Bronchial epithelial cell (primary cell): Measurements from ENCODE around the gene IFNG-AS1. TPM values are rescaled to one million over a fixed set of nuclear protein-coding genes. Genes with fewer than 3 reads are reported as not detected.

Experiments used
- DNase-seq: peaks from one replicate; pipeline ENCODE4 v3.0.0-alpha.2; 2010; ENCODE audit warnings: low read depth
- FAIRE-seq: peaks from 2 replicates; lab custom pipeline; 2011; peaks lifted over from hg19 to GRCh38; lab: Jason Lieb, UNC
- H3K27me3 ChIP-seq: 2 replicates; pipeline ENCODE4 v1.5.1; 2011; ENCODE audit warnings: low read length; ENCODE audit not compliant: control insufficient read depth, insufficient read depth
- H3K36me3 ChIP-seq: 2 replicates; pipeline ENCODE4 v1.5.1; 2011; ENCODE audit warnings: low read length; ENCODE audit not compliant: control insufficient read depth, insufficient read depth
- H3K4me3 ChIP-seq: 2 replicates; pipeline ENCODE4 v1.5.1; 2011; ENCODE audit warnings: mild to moderate bottlenecking, low read depth, low read length, control low read depth
- CTCF ChIP-seq: IDR thresholded peaks from 2 replicates; pipeline ENCODE4 v1.5.1; 2011; ENCODE audit warnings: mild to moderate bottlenecking, moderate library complexity, low read length, control low read depth, inconsistent platforms; ENCODE audit not compliant: insufficient read depth, severe bottlenecking
- total RNA-seq: library from RNA; depleted of rRNA; stranded (reverse); fragments of >200 nt; gene quantifications from 2 replicates; pipeline ENCODE4 v1.2.1, GENCODE V29; 2014

The IFNG-AS1 gene
- total RNA-seq, 1 donor from 2014 or later, result not detected

DNA sequence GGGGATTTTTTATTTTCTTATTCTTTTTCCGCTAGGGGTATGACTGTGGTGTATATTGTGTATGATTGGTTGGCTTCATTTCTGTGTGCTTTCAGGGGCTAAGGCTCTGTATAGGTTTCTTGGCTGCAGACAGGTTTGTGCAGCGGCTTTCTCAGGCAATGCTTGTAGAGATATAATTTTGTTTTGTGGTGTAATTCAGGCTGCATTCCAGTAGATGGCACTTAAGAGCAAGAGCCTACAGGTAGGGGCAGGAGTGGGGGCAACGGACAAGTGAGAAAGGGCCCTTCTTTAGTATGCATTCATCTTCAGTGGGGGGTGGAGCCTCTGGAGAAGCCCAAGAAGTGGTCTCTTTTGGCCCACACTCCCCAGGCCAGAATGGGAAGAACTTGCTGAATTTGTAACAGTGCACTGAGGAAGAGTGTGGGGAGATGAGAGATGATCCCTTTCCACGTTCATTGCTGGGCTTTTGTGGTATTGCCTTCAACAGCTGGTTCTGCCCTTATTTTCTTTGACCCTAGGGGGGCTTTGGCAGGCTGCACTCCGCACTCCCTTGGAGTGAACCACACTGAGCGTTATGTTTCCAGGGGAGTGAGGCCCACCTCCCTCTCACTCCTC lies 78.6 kb downstream of the IFNG-AS1 start:
- TF ChIP-seq CTCF, result peak; percentile 43
- DNase-seq (peak; percentile 10), FAIRE-seq (no peak)
- H3K4me3 ChIP-seq, result no peak overlapping the region
- no peaks in the 10 kb centered on the region for H3K36me3 ChIP-seq
- H3K27me3 ChIP-seq, result no peaks in the 10 kb centered on the region

- FAIRE-seq (no peak), DNase-seq (peak; percentile 1)
- no peak for TF ChIP-seq CTCF
- H3K36me3 ChIP-seq, result no peaks in the 10 kb centered on the region
- H3K4me3 ChIP-seq, result no peak overlapping the region
- no peaks in the 10 kb centered on the region for H3K27me3 ChIP-seq
Observed at GRCh38 chr12:68069275-68069674, 80.0 kb downstream of the IFNG-AS1 start.

Other genes with a start within 250 kb of the IFNG-AS1 start
- gene IFNG, start 170.3 kb downstream of the IFNG-AS1 start, total RNA-seq, result not detected in 2 replicates
- not detected in 2 replicates for gene IL26, start 236.4 kb downstream of the IFNG-AS1 start, total RNA-seq